Astrocyte (in vitro differentiated cells and primary cell): ENCODE results near the gene ELMOD2. TPM values are rescaled to one million over a fixed set of nuclear protein-coding genes. Genes with fewer than 3 reads are reported as not detected.

Experiments used
- DNase-seq: peaks from one replicate; pipeline ENCODE4 v3.0.0-alpha.2; 2010; ENCODE audit warnings: low read depth
- FAIRE-seq: peaks from 2 replicates; lab custom pipeline; 2011; peaks lifted over from hg19 to GRCh38; lab: Jason Lieb, UNC
- H2AFZ ChIP-seq: 2 replicates; pipeline ENCODE4 v1.6.0; 2012; ENCODE audit warnings: low read depth, low read length, inconsistent platforms
- H3K27ac ChIP-seq: 2 replicates; pipeline ENCODE4 v1.5.1; 2011; ENCODE audit warnings: low read depth, low read length, inconsistent platforms
- H3K27me3 ChIP-seq: 2 replicates; pipeline ENCODE4 v1.6.0; 2011; ENCODE audit warnings: low read length, inconsistent platforms; ENCODE audit not compliant: insufficient read depth
- H3K36me3 ChIP-seq: 2 replicates; pipeline ENCODE4 v1.5.1; 2011; ENCODE audit warnings: low read length, inconsistent platforms; ENCODE audit not compliant: insufficient read depth
- H3K4me1 ChIP-seq: 2 replicates; pipeline ENCODE4 v1.5.1; 2011; ENCODE audit warnings: low read length, inconsistent platforms; ENCODE audit not compliant: insufficient read depth
- H3K4me2 ChIP-seq: 2 replicates; pipeline ENCODE4 v1.6.0; 2012; ENCODE audit warnings: low read length, inconsistent platforms
- H3K4me3 ChIP-seq: 2 replicates; pipeline ENCODE4 v1.5.1; 2011; ENCODE audit warnings: low read depth, mild to moderate bottlenecking, low read length, inconsistent platforms; ENCODE audit not compliant: insufficient read depth
- H3K79me2 ChIP-seq: 2 replicates; pipeline ENCODE4 v1.6.0; 2012; ENCODE audit warnings: mild to moderate bottlenecking, low read length, inconsistent platforms; ENCODE audit not compliant: insufficient read depth
- H3K9ac ChIP-seq: 2 replicates; pipeline ENCODE4 v1.6.0; 2012; ENCODE audit warnings: mild to moderate bottlenecking, low read length, inconsistent platforms
- H3K9me3 ChIP-seq: 2 replicates; pipeline ENCODE4 v1.5.1; 2012; ENCODE audit warnings: low read depth, mild to moderate bottlenecking, low read length, inconsistent platforms; ENCODE audit not compliant: insufficient read depth
- H4K20me1 ChIP-seq: 2 replicates; pipeline ENCODE4 v1.6.0; 2012; ENCODE audit warnings: low read length, inconsistent platforms; ENCODE audit not compliant: insufficient read depth
- H3K27ac Mint-ChIP-seq: one replicate; pipeline ENCODE4 v1.8.0; 2021; ENCODE audit warnings: mild to moderate bottlenecking, mixed read lengths; ENCODE audit not compliant: unreplicated experiment
- H3K27me3 Mint-ChIP-seq: one replicate; pipeline ENCODE4 v1.8.0; 2021; ENCODE audit warnings: low read depth, mixed read lengths; ENCODE audit not compliant: unreplicated experiment
- H3K36me3 Mint-ChIP-seq: one replicate; pipeline ENCODE4 v1.8.0; 2021; ENCODE audit warnings: low read depth, mixed read lengths; ENCODE audit not compliant: unreplicated experiment
- H3K4me1 Mint-ChIP-seq: one replicate; pipeline ENCODE4 v1.8.0; 2021; ENCODE audit warnings: low read depth, mixed read lengths; ENCODE audit not compliant: unreplicated experiment
- H3K4me3 Mint-ChIP-seq: one replicate; pipeline ENCODE4 v1.8.0; 2021; ENCODE audit warnings: mild to moderate bottlenecking, moderate library complexity, mixed read lengths; ENCODE audit not compliant: unreplicated experiment
- H3K9me3 Mint-ChIP-seq: one replicate; pipeline ENCODE4 v1.8.0; 2021; ENCODE audit warnings: mild to moderate bottlenecking, mixed read lengths; ENCODE audit not compliant: unreplicated experiment
- EZH2 ChIP-seq: IDR thresholded peaks from 2 replicates; pipeline ENCODE4 v1.6.1; 2012; ENCODE audit warnings: mild to moderate bottlenecking, low read length, inconsistent platforms; ENCODE audit not compliant: insufficient read depth
- total RNA-seq: library from RNA; stranded (reverse); gene quantifications from 2 replicates; pipeline ENCODE4 v1.2.1, GENCODE V29; 2021
- TF ChIP-seq, protein P1 (sequence below): IDR thresholded peaks from 2 replicates; pipeline ENCODE4 v1.5.1; 2011; ENCODE audit warnings: low read depth, mild to moderate bottlenecking, inconsistent platforms, low read length, moderate library complexity; ENCODE audit not compliant: insufficient read depth

ELMOD2 gene
- total RNA-seq, 1 donor from 2014 or later: 32.8 TPM

DNA sequence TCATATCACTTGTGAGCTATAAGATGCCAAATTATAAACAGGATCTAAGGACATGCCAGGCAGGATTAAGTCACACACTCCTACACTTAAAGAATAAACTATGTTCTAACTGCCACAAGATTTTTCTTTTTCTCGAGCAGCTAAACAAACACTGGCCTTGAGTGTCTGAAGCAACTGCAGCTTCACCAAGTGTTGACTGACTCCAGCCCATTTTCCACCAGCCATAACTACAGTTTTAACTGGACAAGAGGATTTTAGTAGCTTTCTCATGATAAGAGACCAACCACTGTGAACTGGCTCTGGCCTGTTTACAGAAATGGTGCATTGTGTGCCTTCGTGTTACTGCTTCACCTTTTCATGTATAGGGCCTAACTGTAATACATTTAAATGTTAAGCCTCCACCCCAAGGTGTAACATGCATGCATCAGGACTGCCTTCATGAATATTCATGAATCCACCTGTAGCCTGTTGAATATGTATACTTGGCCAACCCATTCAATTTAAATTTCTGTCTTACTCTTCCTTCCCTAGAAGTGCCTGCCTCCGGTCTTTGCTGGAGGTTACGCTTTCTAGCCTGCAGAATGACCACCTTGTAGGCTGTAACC is 34.0 kb downstream of the ELMOD2 start:
- Mint-ChIP-seq H3K4me1 (no peaks in the 10 kb centered on the region), H3K4me3 (no peak overlapping the region), H3K9me3 (no peaks in the 10 kb centered on the region), H3K36me3 (peaks cover 2% of the 10 kb centered on the region), H3K27me3 (no peaks in the 10 kb centered on the region), H3K27ac (no peak overlapping the region)
- no peaks in the 10 kb centered on the region for H3K36me3 ChIP-seq
- H2AFZ ChIP-seq: no peak overlapping the region
- TF ChIP-seq, protein P1, sequence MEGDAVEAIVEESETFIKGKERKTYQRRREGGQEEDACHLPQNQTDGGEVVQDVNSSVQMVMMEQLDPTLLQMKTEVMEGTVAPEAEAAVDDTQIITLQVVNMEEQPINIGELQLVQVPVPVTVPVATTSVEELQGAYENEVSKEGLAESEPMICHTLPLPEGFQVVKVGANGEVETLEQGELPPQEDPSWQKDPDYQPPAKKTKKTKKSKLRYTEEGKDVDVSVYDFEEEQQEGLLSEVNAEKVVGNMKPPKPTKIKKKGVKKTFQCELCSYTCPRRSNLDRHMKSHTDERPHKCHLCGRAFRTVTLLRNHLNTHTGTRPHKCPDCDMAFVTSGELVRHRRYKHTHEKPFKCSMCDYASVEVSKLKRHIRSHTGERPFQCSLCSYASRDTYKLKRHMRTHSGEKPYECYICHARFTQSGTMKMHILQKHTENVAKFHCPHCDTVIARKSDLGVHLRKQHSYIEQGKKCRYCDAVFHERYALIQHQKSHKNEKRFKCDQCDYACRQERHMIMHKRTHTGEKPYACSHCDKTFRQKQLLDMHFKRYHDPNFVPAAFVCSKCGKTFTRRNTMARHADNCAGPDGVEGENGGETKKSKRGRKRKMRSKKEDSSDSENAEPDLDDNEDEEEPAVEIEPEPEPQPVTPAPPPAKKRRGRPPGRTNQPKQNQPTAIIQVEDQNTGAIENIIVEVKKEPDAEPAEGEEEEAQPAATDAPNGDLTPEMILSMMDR: no peak
- no peak for TF ChIP-seq EZH2
- H3K4me1 ChIP-seq: no peaks in the 10 kb centered on the region
- FAIRE-seq (no peak), DNase-seq (no peak)
- H3K79me2 ChIP-seq: no peaks in the 10 kb centered on the region
- H3K9ac ChIP-seq: no peak overlapping the region
- no peak overlapping the region for H3K27ac ChIP-seq
- H4K20me1 ChIP-seq: no peaks in the 10 kb centered on the region
- H3K4me3 ChIP-seq: no peak overlapping the region
- no peaks in the 10 kb centered on the region for H3K27me3 ChIP-seq
- H3K9me3 ChIP-seq: no peaks in the 10 kb centered on the region
- H3K4me2 ChIP-seq: no peak overlapping the region

GRCh38 chr4:140559696-140560095 is 35.7 kb downstream of the ELMOD2 start:
- Histone ChIP-seq H4K20me1 (no peaks in the 10 kb centered on the region), H3K4me2 (no peak overlapping the region), H3K9me3 (no peaks in the 10 kb centered on the region), H3K9ac (no peak overlapping the region), H3K36me3 (no peaks in the 10 kb centered on the region), H3K79me2 (no peaks in the 10 kb centered on the region), H3K4me3 (no peak overlapping the region), H3K4me1 (no peaks in the 10 kb centered on the region), H3K27ac (no peak overlapping the region), H3K27me3 (no peaks in the 10 kb centered on the region), H2AFZ (no peak overlapping the region)
- no peak for TF ChIP-seq EZH2
- Mint-ChIP-seq H3K27me3 (no peaks in the 10 kb centered on the region), H3K27ac (no peak overlapping the region), H3K4me3 (no peak overlapping the region), H3K9me3 (no peaks in the 10 kb centered on the region), H3K36me3 (peaks cover 2% of the 10 kb centered on the region), H3K4me1 (no peaks in the 10 kb centered on the region)
- no peak for DNase-seq
- FAIRE-seq: no peak

DNA sequence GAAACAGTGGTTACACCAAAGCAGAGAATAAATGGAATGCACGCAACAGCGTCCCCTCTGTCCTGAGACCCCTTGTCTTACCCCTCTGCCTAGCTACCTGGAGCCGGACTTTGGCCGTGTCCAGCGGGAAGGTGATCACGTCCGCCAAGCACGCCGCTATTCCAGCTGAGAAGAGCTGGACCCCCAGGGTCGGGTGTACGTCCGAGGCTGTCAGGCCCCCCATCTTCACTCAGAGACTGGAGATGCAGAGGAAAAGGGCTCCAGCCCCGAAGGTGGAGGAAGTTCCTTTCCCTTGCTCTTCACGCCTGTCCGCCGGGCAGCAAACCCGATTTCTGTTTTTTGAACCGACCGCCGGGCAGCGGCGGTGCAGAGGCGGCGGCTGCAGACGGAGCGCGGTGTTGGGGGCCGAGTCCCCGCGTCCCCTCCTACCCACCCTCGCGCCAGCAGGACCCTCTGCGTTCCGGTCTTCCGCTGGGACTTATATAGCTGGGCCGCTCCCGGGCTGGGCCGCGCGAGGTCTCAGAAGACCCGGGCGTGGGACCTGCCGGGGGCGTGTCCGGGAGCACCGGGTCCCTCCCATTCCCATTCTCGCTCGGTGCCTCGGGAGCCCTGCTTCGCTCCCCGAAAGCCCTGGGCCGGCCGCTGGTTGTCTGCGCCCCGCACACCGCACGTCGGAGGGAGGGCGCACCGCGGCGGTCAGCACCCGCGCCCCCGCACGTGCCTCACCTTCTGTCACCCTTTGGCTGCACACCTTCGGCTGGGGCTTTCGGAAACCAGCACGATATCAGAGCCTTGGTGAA is 44.7 kb downstream of the ELMOD2 start, which contains the start of gene UCP1:
Gene UCP1 (minus strand): TSS at position 455 of the 800 bp plus-strand sequence. CDS start 232 bp downstream, at position 223.
- Mint-ChIP-seq H3K9me3 (peaks cover 6% of the 10 kb centered on the region), H3K27me3 (peaks cover 53% of the 10 kb centered on the region), H3K27ac (no peak within 1 kb of the TSS), H3K4me1 (peaks cover 2% of the 10 kb centered on the region), H3K36me3 (peaks cover 3% of the 10 kb centered on the region), H3K4me3 (peak within 1 kb of the TSS; percentile 88)
- FAIRE-seq: no peak
- peak; percentile 95 for TF ChIP-seq EZH2
- TF ChIP-seq, protein P1: peak; percentile 5
- Histone ChIP-seq H3K79me2 (no peaks in the 10 kb centered on the region), H2AFZ (peak within 1 kb of the TSS; percentile 67), H4K20me1 (no peaks in the 10 kb centered on the region), H3K4me1 (peaks cover 9% of the 10 kb centered on the region), H3K27ac (no peak within 1 kb of the TSS), H3K4me2 (peak within 1 kb of the TSS; percentile 84), H3K9ac (peak within 1 kb of the TSS; percentile 2), H3K27me3 (peaks cover 55% of the 10 kb centered on the region), H3K9me3 (peaks cover 5% of the 10 kb centered on the region), H3K36me3 (no peaks in the 10 kb centered on the region), H3K4me3 (peak within 1 kb of the TSS; percentile 61)
- no peak for DNase-seq
